HepG2 (cell line): ENCODE measurements around the gene VILL. TPM values are rescaled to one million over a fixed set of nuclear protein-coding genes. Genes with fewer than 3 reads are reported as not detected.

Experiments used
- AHR ChIP-seq: IDR thresholded peaks from 2 replicates; pipeline ENCODE4 v1.6.1; 2018; ENCODE audit warnings: missing genetic modification reagents, missing compliant biosample characterization
- CBX5 ChIP-seq: sonication (generic); formaldehyde crosslinking; IDR thresholded peaks from 2 replicates; pipeline ENCODE4 v1.4.0; 2020; ENCODE audit warnings: missing genetic modification reagents, borderline replicate concordance
- FOXK2 ChIP-seq: fragments of 450-650 bp; IDR thresholded peaks from 2 replicates; pipeline ENCODE4 v1.6.1; 2016
- PAX8 ChIP-seq: sonication (generic); formaldehyde crosslinking; IDR thresholded peaks from 2 replicates; pipeline ENCODE4 v1.8.0; 2022; ENCODE audit warnings: mild to moderate bottlenecking, missing genetic modification reagents, borderline replicate concordance
- POLR2G ChIP-seq: fragments of 200-400 bp; formaldehyde crosslinking; IDR thresholded peaks from 2 replicates; pipeline ENCODE4 v1.6.1; 2018; ENCODE audit warnings: mild to moderate bottlenecking, low read depth, low read length, moderate library complexity
- SOX6 ChIP-seq, 2 experiments: fragments of 450-650 bp in 1 of 2; sonication (generic) in 1 of 2; formaldehyde crosslinking in 1 of 2; IDR thresholded peaks; 2 replicates each; pipeline versions ENCODE4 v1.4.0 to v1.6.1; 2017 to 2020; ENCODE audit warnings: antibody characterized with exemption in 1 of 2, mild to moderate bottlenecking in 1 of 2, missing genetic modification reagents in 1 of 2
- ZNF768 ChIP-seq: sonication (generic); formaldehyde crosslinking; IDR thresholded peaks from 2 replicates; pipeline ENCODE4 v1.4.0; 2020; ENCODE audit warnings: missing genetic modification reagents
- ZNF780A ChIP-seq: sonication (generic); formaldehyde crosslinking; IDR thresholded peaks from 2 replicates; pipeline ENCODE4 v1.8.0; 2022; ENCODE audit warnings: mild to moderate bottlenecking, missing genetic modification reagents, moderate library complexity
- polyA plus RNA-seq, 8 experiments: library from polyadenylated mRNA; depleted of rRNA in 3 of 8; stranded (reverse) in 7 of 8; unstranded in 1 of 8; fragments of >200 nt; fragmentation: Illumina TruSeq in 4 of 8; extraction: Trizol in 4 of 8; gene quantifications; 2 replicates each; pipeline versions ENCODE4 v1.2.1 to v1.2.3, GENCODE V29; 2011 to 2016; ENCODE audit warnings: low read depth in 4 of 8, missing spikeins in 1 of 8, mixed read lengths in 1 of 8; ENCODE audit not compliant: insufficient read depth in 1 of 8
- total RNA-seq, 5 experiments: library from RNA; depleted of rRNA; stranded (reverse); fragments of >200 nt; fragmentation: Illumina TruSeq; extraction: Trizol; gene quantifications; 2 replicates each; pipeline ENCODE4 v1.2.3, GENCODE V29; 2016; ENCODE audit warnings: low read depth in 1 of 5
- TF ChIP-seq, protein P1 (sequence below): sonication (generic); formaldehyde crosslinking; IDR thresholded peaks from 2 replicates; pipeline ENCODE4 v1.4.0; 2020; ENCODE audit warnings: mild to moderate bottlenecking, missing genetic modification reagents, borderline replicate concordance
- TF ChIP-seq, protein P2 (sequence below): sonication (generic); formaldehyde crosslinking; IDR thresholded peaks from 2 replicates; pipeline ENCODE4 v1.9.0; 2021; ENCODE audit warnings: mild to moderate bottlenecking, missing genetic modification reagents
- TF ChIP-seq, protein P3 (sequence below): sonication (generic); formaldehyde crosslinking; IDR thresholded peaks from 2 replicates; pipeline ENCODE4 v1.4.0; 2020; ENCODE audit warnings: mild to moderate bottlenecking, missing genetic modification reagents
- TF ChIP-seq, protein P4 (sequence below): fragments of 450-650 bp; IDR thresholded peaks from 2 replicates; pipeline ENCODE4 v1.6.1; 2016

Gene VILL
- total and polyA plus RNA-seq, 2 of the 13 experiments (the other 11 are each of a cell fraction or from before 2014, with no cell fraction given): 3.2 to 5.3 TPM

DNA sequence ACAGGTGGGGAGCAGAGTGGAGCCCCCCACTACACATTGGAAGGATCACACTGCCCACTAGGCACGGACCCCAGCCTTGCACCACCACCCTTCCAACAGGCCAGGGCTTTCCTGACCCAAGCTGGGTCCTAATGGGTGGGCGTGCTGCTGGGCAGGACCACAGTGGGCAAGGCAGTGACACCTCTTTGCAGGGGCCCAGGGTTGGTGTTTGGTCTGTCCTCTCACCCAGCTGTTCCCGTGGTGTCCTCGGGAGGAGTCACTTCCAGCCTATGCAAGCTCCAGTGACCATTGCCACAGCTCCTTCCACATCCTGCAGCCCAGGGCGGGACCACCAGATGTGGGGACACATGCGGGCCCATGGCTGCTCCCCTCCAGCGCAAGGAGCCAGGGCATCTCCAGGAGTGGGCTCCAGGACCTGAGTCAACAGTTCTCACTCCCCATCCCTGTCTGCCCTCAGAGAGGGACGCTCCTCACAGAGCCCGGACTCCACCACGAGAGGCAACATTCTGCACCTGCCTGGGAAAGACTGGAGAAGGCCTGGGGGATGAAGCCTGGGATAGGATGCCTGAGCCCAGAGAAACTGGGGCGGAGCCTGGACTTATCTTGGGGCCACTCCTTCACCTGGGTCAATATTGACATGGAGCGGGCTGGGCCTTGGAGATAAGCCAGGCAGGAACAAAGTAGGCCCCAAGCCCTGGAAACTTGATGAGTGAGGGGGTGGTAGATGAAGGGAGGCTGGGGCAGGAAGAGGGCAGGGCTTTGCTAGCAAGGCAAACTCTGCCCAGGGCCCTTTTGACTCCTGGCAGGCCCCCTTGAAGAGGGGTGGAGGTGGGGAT is 3.9 kb upstream of the VILL start (continued):
- TF ChIP-seq, protein P1, sequence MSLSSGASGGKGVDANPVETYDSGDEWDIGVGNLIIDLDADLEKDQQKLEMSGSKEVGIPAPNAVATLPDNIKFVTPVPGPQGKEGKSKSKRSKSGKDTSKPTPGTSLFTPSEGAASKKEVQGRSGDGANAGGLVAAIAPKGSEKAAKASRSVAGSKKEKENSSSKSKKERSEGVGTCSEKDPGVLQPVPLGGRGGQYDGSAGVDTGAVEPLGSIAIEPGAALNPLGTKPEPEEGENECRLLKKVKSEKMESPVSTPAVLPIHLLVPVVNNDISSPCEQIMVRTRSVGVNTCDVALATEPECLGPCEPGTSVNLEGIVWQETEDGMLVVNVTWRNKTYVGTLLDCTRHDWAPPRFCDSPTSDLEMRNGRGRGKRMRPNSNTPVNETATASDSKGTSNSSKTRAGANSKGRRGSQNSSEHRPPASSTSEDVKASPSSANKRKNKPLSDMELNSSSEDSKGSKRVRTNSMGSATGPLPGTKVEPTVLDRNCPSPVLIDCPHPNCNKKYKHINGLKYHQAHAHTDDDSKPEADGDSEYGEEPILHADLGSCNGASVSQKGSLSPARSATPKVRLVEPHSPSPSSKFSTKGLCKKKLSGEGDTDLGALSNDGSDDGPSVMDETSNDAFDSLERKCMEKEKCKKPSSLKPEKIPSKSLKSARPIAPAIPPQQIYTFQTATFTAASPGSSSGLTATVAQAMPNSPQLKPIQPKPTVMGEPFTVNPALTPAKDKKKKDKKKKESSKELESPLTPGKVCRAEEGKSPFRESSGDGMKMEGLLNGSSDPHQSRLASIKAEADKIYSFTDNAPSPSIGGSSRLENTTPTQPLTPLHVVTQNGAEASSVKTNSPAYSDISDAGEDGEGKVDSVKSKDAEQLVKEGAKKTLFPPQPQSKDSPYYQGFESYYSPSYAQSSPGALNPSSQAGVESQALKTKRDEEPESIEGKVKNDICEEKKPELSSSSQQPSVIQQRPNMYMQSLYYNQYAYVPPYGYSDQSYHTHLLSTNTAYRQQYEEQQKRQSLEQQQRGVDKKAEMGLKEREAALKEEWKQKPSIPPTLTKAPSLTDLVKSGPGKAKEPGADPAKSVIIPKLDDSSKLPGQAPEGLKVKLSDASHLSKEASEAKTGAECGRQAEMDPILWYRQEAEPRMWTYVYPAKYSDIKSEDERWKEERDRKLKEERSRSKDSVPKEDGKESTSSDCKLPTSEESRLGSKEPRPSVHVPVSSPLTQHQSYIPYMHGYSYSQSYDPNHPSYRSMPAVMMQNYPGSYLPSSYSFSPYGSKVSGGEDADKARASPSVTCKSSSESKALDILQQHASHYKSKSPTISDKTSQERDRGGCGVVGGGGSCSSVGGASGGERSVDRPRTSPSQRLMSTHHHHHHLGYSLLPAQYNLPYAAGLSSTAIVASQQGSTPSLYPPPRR (CRISPR knock-in tag): peak; percentile 78
- peak; percentile 45; the same call in 1 of the 2 replicates for TF ChIP-seq POLR2G
- TF ChIP-seq SOX6 (IDR thresholded peaks at IDR 0.05): no peak
- peak; percentile 61; the same call in 1 of the 2 replicates for TF ChIP-seq SOX6 (CRISPR knock-in tag; IDR thresholded peaks at IDR 0.05)
- TF ChIP-seq PAX8 (CRISPR knock-in tag): no peak
- TF ChIP-seq, protein P2, sequence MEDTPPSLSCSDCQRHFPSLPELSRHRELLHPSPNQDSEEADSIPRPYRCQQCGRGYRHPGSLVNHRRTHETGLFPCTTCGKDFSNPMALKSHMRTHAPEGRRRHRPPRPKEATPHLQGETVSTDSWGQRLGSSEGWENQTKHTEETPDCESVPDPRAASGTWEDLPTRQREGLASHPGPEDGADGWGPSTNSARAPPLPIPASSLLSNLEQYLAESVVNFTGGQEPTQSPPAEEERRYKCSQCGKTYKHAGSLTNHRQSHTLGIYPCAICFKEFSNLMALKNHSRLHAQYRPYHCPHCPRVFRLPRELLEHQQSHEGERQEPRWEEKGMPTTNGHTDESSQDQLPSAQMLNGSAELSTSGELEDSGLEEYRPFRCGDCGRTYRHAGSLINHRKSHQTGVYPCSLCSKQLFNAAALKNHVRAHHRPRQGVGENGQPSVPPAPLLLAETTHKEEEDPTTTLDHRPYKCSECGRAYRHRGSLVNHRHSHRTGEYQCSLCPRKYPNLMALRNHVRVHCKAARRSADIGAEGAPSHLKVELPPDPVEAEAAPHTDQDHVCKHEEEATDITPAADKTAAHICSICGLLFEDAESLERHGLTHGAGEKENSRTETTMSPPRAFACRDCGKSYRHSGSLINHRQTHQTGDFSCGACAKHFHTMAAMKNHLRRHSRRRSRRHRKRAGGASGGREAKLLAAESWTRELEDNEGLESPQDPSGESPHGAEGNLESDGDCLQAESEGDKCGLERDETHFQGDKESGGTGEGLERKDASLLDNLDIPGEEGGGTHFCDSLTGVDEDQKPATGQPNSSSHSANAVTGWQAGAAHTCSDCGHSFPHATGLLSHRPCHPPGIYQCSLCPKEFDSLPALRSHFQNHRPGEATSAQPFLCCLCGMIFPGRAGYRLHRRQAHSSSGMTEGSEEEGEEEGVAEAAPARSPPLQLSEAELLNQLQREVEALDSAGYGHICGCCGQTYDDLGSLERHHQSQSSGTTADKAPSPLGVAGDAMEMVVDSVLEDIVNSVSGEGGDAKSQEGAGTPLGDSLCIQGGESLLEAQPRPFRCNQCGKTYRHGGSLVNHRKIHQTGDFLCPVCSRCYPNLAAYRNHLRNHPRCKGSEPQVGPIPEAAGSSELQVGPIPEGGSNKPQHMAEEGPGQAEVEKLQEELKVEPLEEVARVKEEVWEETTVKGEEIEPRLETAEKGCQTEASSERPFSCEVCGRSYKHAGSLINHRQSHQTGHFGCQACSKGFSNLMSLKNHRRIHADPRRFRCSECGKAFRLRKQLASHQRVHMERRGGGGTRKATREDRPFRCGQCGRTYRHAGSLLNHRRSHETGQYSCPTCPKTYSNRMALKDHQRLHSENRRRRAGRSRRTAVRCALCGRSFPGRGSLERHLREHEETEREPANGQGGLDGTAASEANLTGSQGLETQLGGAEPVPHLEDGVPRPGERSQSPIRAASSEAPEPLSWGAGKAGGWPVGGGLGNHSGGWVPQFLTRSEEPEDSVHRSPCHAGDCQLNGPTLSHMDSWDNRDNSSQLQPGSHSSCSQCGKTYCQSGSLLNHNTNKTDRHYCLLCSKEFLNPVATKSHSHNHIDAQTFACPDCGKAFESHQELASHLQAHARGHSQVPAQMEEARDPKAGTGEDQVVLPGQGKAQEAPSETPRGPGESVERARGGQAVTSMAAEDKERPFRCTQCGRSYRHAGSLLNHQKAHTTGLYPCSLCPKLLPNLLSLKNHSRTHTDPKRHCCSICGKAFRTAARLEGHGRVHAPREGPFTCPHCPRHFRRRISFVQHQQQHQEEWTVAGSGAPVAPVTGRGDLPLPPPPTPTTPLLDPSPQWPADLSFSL: no peak
- no peak; the same call in 1 of the 2 replicates for TF ChIP-seq CBX5 (CRISPR knock-in tag)
- TF ChIP-seq ZNF768: peak; percentile 70
- TF ChIP-seq, protein P3, sequence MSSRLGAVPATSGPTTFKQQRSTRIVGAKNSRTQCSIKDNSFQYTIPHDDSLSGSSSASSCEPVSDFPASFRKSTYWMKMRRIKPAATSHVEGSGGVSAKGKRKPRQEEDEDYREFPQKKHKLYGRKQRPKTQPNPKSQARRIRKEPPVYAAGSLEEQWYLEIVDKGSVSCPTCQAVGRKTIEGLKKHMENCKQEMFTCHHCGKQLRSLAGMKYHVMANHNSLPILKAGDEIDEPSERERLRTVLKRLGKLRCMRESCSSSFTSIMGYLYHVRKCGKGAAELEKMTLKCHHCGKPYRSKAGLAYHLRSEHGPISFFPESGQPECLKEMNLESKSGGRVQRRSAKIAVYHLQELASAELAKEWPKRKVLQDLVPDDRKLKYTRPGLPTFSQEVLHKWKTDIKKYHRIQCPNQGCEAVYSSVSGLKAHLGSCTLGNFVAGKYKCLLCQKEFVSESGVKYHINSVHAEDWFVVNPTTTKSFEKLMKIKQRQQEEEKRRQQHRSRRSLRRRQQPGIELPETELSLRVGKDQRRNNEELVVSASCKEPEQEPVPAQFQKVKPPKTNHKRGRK (CRISPR knock-in tag): no peak
- TF ChIP-seq FOXK2: no peak
- TF ChIP-seq, protein P4, sequence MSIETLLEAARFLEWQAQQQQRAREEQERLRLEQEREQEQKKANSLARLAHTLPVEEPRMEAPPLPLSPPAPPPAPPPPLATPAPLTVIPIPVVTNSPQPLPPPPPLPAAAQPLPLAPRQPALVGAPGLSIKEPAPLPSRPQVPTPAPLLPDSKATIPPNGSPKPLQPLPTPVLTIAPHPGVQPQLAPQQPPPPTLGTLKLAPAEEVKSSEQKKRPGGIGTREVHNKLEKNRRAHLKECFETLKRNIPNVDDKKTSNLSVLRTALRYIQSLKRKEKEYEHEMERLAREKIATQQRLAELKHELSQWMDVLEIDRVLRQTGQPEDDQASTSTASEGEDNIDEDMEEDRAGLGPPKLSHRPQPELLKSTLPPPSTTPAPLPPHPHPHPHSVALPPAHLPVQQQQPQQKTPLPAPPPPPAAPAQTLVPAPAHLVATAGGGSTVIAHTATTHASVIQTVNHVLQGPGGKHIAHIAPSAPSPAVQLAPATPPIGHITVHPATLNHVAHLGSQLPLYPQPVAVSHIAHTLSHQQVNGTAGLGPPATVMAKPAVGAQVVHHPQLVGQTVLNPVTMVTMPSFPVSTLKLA: no peak
- TF ChIP-seq AHR (CRISPR knock-in tag): no peak
- 0 out of 2 replicates have a peak, but pooled peaks have one; percentile 26 for TF ChIP-seq ZNF780A
